HG03108 (cell line): ENCODE data around the gene PDE4A.

ENCODE experiments used
- ATAC-seq: cut with Tn5 transposase; IDR thresholded peaks from one replicate; pipeline ENCODE4 v1.9.1; 2021; ENCODE audit warnings: moderate library complexity; ENCODE audit not compliant: unreplicated experiment

Gene PDE4A

DNA sequence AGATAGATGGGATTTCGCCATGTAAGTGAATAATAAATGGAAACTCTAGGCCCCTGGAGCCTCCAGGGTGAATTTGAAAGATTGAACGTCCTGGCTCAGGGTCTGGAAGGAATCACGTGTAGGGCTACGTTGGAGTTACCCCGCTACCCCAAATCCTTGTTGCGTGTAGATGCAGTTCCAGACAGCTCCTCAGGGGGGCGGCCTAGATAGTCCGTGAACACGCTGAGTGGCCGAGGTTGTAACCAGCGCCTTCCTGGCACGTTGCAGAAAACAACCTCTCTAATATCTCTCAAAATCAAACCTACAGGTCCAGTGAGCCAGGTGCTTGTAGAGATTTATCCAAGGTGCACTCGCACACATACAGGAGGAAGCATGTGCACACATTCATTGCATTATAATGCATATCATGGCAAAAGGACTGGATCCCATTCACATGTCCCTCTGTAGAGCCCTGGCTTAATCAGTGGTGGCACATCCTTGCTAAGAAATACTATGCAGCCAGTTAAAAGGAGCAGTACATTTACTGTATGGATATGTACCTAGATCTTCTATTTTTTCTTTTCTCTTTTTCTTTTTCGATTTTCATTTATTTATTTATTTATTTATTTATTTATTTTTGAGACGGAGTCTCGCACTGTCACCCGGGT, 85.4 kb downstream of the PDE4A start:
- no peak for ATAC-seq

DNA sequence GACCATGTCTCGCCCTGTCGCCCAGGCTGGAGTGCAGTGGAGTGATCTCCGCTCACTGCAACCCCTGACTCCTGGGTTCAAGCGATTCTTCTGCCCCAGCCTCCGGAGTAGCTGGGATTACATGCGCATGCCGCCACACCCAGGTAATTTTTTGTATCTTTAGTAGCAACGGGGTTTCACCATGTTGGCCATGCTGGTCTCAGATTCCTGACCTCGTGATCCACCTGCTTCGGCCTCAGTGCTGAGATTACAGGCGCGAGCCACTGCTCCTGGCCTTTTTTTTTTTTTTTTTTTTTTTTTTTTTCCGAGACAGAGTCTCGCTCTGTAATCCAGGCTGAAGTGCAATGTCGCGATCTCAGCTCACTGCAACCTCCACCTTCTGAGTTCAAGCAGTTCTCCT, 87.7 kb downstream of the PDE4A start:
- no peak for ATAC-seq

DNA sequence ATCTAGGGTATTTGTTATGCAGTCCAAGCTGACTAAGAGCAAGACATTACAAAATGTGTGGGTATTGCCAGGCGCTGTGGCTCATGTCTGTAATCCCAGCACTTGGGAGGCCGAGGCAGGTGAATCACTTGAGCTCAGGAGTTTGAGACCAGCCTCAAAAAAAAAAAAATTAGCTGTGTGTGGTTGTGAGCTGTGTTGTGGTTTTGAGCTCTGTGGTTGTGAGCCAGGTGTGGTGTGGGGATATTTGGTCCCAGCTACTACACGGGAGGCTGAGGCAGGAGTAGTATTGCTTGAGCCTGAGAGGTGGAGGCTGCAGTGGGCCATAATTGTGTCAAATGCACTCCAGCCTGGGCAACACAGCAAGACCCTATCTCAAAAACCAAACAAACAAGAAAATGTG, 88.4 kb downstream of the PDE4A start:
- ATAC-seq = no peak

DNA sequence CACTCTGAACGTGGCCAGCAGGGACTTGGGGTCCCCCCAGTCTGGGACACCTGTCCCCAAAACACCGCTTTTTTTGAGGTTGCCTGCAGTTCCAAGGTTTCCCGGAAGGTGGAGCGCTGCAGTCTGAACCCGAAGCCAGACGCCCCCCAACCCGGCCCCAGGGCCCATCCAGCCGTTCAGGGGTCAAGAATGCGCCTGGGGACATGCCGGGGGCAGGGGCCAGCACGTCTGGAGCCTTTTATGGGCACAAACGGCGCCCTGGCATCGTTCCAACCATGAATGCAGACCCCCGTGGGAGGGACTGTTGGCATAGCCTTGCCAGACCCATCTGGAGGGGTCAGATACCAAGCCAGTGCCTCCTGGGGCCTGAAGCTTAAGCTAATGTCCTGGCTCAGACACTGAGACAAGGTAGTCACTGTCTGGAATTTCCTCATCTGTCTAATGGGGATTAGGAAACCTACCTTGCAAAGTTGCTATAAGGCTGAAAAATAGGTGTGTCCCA, 90.0 kb downstream of the PDE4A start:
- no peak for ATAC-seq

DNA sequence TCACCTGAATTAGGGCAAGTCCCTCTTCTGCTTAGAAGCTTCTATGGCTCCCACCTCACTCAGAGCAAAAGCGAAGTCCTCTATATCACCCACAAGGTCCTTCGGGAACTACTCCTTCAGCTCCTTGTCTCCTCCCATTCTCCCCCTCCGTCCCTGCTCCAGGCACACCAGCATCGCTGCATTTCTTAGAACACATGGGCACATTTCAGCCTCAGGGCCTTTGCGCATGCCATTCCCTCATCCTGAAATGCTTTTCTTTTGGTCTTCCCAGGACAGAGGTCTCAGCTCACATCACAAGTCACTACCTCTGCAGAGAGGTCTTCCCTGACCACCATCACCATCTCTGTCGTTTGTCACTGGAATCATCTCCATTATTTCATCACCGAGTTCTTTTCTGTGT, 92.9 kb downstream of the PDE4A start:
- no peak for ATAC-seq

DNA sequence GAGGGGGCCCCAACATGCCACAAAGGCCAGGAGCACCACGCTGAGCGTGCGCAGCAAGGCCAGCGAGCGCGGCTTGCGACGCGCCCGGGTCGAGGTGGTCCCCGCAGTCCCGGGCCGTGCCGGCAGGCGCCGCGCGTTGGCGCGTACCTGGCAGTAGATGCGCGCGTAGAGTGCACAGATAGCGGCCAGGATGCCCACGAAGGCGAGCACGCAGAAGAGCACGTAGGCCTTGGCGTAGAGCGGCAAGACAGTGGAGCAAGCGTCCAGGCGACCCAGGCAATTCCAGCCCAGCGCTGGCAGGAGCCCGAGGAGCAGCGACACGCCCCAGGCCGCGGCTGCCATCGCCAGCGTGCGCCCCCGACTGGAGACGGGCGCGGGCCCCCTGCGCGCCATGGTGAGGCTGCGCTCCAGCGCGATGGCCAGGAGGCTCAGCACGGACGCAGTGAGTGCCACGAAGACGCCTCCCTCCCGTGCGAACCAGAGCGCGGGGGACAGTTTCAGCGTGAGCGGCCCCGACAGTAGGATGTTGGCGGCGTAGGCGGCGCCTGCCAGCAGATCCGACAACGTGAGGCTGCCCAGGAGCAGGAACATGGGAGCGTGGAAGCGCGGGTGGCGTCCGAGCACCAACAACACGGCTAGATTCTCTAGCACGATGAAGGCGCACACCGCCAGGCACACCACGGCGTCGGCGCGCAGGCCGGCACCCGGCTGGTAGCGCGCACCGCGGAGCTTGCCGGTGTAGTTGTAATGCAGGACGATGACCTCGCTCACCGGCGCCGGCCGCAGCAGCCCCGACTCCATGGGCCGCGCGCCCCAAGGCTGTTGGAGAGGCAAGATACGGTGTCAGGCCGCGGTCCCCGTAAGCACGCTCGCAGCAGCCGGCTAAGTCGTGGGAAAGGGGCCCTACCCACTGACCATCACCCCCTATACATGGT, 94.1 kb downstream of the PDE4A start:
- no peak for ATAC-seq

DNA sequence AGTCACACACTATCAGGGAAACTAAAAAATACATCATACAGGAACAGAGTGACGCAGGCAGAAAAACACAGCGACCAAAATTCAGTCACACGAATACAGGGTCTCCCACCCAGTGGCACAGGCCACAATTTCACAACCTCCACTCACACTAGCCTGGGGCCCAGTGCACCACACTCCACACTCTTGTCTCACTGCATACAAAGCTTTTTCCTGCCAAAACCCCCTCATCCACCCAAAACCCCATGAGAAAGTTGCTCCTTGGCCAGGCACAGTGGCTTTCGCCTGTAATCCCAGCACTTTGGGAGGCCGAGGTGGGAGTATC, 95.7 kb downstream of the PDE4A start:
- ATAC-seq = no peak

DNA sequence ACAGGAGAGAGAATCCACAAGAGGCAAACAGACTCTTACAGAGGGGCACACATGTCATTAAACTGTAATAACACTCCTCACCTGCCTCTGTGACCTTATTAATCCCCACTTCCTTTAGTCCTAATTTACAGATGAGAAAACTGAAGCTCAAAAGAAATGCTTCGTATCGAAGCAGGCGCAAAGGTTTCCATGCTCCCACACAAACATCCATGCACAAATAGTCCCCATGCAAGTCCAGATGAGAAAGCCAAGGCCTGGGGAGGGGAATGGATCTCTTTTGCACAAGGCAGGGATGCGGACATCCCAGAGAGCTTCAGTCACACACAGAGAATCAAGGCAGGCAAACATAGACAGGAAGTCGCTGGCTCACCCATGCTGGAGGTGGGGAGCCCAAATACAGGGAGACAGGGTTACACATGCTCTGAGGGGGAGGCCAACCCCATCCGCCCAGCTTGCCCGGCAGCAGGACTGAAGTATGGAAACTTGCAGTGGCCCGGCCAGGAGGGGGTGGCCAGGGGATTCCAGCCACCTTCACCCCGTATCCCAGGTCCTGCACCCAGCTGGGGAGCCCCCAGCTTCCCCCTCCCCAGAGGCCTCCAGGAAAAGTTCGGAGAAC, 96.4 kb downstream of the PDE4A start:
- no peak for ATAC-seq

DNA sequence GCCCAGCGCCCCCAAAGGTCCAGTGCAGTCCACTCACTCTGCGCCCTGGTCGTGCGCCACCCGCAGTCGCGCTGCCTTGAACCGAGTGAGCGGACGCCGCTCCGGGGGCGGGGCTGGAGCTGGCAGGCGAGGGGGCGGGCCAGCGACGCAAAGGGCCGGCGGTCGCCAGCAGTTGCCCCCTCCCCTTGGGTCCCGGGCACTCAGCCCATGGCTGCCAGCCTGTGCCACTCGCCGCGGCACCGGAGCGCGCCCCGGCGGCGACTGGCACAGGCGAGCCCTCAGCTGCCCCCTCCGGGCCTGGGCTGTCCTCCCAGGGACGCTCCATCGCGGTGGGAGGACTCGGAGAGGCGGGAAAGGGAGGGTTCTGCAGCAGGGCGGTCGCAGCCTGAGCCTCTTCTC, 97.0 kb downstream of the PDE4A start, which contains the start of gene S1PR5:
TSS of gene S1PR5 (minus strand) at position 87 of the 399 bp plus-strand sequence. CDS start 2,436 bp downstream, outside the sequence.
- no peak for ATAC-seq

DNA sequence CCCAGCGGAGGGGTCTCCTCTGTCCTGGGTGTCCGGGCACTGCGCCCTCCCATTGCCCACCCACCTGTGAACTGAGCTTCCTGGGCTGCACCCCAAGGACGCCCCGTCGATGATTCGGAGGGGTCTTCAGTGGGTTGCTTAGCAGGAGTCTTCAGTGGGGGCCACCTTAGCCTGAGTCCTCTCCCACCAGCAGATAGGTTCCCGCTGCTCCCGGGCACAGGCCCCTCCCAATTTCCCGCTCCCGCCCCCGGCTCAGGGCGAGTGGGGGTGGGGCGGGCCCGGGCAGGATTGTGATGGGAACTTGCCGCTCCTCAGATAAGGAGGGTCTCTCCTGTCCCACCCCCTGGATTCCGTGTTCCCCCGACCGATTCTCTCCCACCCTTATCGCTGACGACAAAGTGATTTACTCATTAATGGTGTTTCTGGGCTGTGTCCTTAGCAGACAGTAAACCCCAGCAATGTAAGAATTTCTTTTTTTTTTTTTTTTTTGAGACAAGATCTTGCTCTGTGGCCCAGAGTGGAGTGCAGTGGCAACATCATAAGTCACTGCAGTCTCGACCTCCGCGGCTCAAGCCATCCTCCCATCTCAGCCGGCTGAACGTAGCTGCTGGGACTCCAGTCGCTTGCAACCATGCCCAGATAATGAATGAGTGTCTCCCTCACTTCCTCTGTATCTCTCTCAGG, 97.6 kb downstream of the PDE4A start:
- no peak for ATAC-seq

DNA sequence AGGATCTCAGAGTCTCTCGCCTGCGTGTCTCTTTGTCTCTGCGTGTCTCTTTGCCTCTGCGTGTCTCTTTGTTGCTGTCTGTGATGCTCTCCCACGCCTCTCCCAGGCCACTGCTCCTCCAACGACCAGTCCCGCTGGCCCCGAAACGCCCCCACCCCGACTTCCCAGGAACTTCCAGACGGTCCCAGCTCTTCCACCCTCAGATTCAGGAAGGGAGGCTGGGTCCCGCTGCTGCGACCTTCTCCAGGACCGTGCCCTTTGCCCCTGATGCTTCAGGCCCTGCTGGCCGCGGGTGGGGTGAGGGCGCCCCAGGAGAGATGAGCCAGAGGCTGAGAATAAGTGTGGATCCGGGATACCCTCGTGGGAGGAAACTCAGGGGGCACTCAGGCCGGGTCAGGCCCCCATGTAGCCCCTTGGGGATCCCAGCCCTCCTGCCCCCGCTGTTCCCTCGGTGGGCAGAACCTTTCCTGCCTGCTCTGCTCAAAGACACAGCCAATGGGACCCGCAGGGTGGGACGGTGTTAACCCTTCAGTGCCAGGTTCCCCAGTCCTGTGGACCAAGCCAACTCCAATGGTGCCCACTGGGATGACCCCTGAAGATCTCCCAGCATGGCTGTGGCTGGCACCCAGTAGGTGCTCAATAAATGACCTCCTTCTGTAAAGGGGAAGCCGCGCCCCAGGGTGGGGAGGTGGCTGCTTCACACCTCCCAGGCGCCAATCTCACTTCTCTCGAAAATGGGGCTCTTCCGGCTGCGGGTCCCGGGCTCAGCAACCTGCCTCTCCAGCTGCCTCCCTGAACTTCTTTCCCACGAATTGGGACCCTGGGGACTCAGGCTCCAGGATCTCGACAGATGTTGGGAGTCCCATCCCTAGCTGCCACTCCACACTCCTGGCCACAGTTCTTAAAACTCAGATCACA, 98.4 kb downstream of the PDE4A start:
- no peak for ATAC-seq
